ENCODE results near the gene EIF5A2. TPM values are rescaled to one million over a fixed set of nuclear protein-coding genes. Genes with fewer than 3 reads are reported as not detected.
A peak's percentile ranks its signal among the peaks of the same experiment; 100 is the strongest.

EIF5A2 gene
- total RNA-seq, 6 experiments from 2014 or later: 0.79 to 4.1 (median 2.5) TPM

- ATAC-seq: peak in 1 of 4 donors; percentile 4
- Histone ChIP-seq H3K27me3 (no peaks in the 10 kb centered on the region), H3K9me3 (no peaks in the 10 kb centered on the region), H3K4me1 (peaks cover 0 to 18% (median 5%) of the 10 kb centered on the region in 4 donors), H3K4me3 (peak overlapping the region; percentile 53 to 77 (median 63)), H3K36me3 (peaks cover 0 to 33% (median 11%) of the 10 kb centered on the region in 4 donors), H3K27ac (peak overlapping the region; percentile 75 to 84 (median 80))
- intact Hi-C loops (cut with DNase I): no loop called here
- WGBS (ENCODE audit: insufficient coverage, low coverage, low lambda C conversion rate, missing lambda C conversion rate): 4% methylated on average over 2 of the region's 2 CpGs
- TF ChIP-seq CTCF (IDR thresholded peaks at IDR 0.05): no peak
- no peak for TF ChIP-seq POLR2A (IDR thresholded peaks at IDR 0.05)
- no peak for DNase-seq
Measured at GRCh38 chr3:170869239-170869590, 39.2 kb downstream of the EIF5A2 start.

DNA sequence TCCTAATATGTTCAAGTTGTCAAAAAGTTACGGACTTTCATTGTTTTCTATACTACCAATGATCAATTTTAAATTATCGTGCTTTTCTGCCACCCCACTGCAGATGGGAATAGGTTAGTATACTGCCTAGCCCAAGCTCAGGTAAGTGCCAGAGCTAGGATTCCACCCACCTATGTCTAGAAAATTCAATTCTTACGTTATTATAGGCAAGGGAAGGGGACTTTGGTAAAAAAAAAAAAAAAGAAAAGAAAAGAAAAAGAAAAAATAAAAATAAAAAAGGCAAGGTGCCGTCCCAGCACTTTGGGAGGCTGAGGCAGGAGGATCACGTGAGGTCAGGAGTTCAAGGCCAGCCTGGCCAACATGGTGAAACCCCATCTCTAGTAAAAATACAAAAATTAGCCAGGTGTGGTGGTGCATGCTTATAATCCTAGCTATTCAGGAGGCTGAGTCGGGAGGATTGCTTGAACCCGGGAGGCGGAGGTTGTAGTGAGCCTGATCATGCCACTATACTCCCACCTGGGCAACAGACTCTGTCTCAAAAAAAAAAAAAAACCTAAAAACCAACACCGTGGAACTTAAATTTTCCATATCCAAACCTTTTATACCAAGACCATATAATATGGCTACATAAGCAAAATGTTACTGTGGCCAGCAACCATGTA is 39.7 kb downstream of the EIF5A2 start:
- Histone ChIP-seq H3K9me3 (no peaks in the 10 kb centered on the region), H3K36me3 (peaks cover 0 to 33% (median 11%) of the 10 kb centered on the region in 4 donors), H3K27ac (peak overlapping the region in 1 of 3 donors; percentile 84), H3K27me3 (no peaks in the 10 kb centered on the region), H3K4me1 (peaks cover 0 to 18% (median 5%) of the 10 kb centered on the region in 4 donors), H3K4me3 (peak overlapping the region; percentile 53 to 77 (median 63))
- DNase-seq (no peak), ATAC-seq (no peak)
- TF ChIP-seq POLR2A (IDR thresholded peaks at IDR 0.05): no peak
- WGBS (ENCODE audit: insufficient coverage, low coverage, low lambda C conversion rate, missing lambda C conversion rate): 61% methylated on average over 9 of the region's 9 CpGs
- intact Hi-C loops (cut with DNase I): no loop called here

DNA sequence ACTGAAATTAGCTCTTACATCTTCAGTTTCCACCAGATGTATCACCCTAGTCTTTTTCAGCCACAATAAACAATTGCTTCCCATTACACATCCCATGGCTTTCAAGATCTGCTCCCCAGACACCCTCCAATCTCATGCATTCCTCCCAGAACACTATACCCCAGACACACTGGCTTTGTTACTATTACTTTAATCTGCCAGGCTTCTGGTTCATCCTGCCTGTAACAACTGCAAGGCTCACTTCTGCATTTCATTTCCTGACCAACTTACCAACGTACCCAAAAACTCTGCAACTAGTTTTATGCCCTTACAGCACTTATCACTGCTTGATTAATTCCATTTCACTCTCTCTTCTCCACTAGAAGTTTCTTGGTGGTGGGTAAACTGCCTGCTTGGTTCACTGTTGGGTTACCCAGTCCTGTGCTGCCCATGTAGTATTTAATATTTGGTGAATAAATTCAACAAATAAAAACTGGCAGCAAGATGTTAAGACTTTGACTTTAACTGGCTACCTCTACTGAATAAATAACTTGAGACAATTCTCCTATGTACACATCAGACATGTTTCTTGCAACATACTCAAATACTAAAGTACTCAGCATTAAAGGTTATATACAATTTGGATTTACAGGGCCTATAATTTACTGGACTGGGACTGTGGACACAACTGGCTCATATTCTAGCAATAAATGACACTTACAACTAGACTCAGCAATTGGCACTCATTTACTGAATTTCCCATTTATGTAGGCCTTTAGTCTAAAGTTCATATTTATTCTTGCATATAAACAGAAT is 41.1 kb downstream of the EIF5A2 start:
- TF ChIP-seq CTCF (IDR thresholded peaks at IDR 0.05): no peak
- peak; percentile 12 for TF ChIP-seq POLR2A (IDR thresholded peaks at IDR 0.05)
- Histone ChIP-seq H3K36me3 (peaks cover 0 to 33% (median 11%) of the 10 kb centered on the region in 4 donors), H3K9me3 (no peaks in the 10 kb centered on the region), H3K4me3 (no peak overlapping the region), H3K4me1 (peaks cover 0 to 18% (median 5%) of the 10 kb centered on the region in 4 donors), H3K27ac (no peak overlapping the region), H3K27me3 (no peaks in the 10 kb centered on the region)
- ATAC-seq: no peak
- intact Hi-C loops (cut with DNase I): no loop called here
- WGBS (ENCODE audit: insufficient coverage, low coverage, low lambda C conversion rate, missing lambda C conversion rate): 36% methylated on average over 1 of the region's 1 CpG
- no peak for DNase-seq

GRCh38 chr3:170866499-170866898 is 41.9 kb downstream of the EIF5A2 start:
- WGBS (ENCODE audit: insufficient coverage, low coverage, low lambda C conversion rate, missing lambda C conversion rate): 70% methylated on average over 3 of the region's 3 CpGs
- DNase-seq (no peak), ATAC-seq (no peak)
- peaks cover 0 to 33% (median 11%) of the 10 kb centered on the region in 4 donors for H3K36me3 ChIP-seq
- intact Hi-C loops (cut with DNase I): no loop called here
- TF ChIP-seq POLR2A (IDR thresholded peaks at IDR 0.05) (no peak), CTCF (IDR thresholded peaks at IDR 0.05) (no peak)
- no peak overlapping the region for H3K4me3 ChIP-seq
- no peaks in the 10 kb centered on the region for H3K27me3 ChIP-seq
- H3K27ac ChIP-seq: no peak overlapping the region
- H3K9me3 ChIP-seq: no peaks in the 10 kb centered on the region
- H3K4me1 ChIP-seq: peaks cover 0 to 18% (median 5%) of the 10 kb centered on the region in 4 donors

Data from right lobe of liver (tissue), 6 donors.